NB4 (cell line): ENCODE results near the gene PCDHGA7.
"Not testable (repeated sequence)": the region's sequence is repeated elsewhere in the genome, so short reads cannot be mapped to it uniquely, and the experiment has no call there.

Experiments
- DNase-seq: peaks from one replicate; pipeline ENCODE4 v3.0.0; 2010; ENCODE audit warnings: low read depth
- H3K4me3 ChIP-seq: one replicate; pipeline ENCODE4 v1.5.1; 2011; ENCODE audit warnings: mild to moderate bottlenecking, low read depth, low read length, moderate library complexity
- MYC ChIP-seq: IDR thresholded peaks from 2 replicates; pipeline ENCODE4 v1.6.1; 2011; ENCODE audit warnings: low read depth, low read length
- POLR2A ChIP-seq: IDR thresholded peaks from 2 replicates; pipeline ENCODE4 v1.6.1; 2011; ENCODE audit warnings: mild to moderate bottlenecking; ENCODE audit not compliant: insufficient read length; ENCODE audit errors: extremely low read depth
- TF ChIP-seq, protein P1 (sequence below): IDR thresholded peaks from one replicate; pipeline ENCODE4 v1.5.1; 2012; ENCODE audit warnings: low read depth, low read length
- TF ChIP-seq, protein P2 (sequence below): IDR thresholded peaks from 2 replicates; pipeline ENCODE4 v1.6.1; 2011; ENCODE audit warnings: low read depth, low read length

PCDHGA7 gene

GRCh38 chr5:141430332-141431113 is 48.0 kb downstream of the PCDHGA7 start, which contains the start of gene PCDHGA12:
Gene PCDHGA12 (plus strand): TSS chr5:141430507. CDS start chr5:141430760, 253 bp downstream.
- peak within 1 kb of the TSS; percentile 42 for H3K4me3 ChIP-seq
- TF ChIP-seq, protein P1, sequence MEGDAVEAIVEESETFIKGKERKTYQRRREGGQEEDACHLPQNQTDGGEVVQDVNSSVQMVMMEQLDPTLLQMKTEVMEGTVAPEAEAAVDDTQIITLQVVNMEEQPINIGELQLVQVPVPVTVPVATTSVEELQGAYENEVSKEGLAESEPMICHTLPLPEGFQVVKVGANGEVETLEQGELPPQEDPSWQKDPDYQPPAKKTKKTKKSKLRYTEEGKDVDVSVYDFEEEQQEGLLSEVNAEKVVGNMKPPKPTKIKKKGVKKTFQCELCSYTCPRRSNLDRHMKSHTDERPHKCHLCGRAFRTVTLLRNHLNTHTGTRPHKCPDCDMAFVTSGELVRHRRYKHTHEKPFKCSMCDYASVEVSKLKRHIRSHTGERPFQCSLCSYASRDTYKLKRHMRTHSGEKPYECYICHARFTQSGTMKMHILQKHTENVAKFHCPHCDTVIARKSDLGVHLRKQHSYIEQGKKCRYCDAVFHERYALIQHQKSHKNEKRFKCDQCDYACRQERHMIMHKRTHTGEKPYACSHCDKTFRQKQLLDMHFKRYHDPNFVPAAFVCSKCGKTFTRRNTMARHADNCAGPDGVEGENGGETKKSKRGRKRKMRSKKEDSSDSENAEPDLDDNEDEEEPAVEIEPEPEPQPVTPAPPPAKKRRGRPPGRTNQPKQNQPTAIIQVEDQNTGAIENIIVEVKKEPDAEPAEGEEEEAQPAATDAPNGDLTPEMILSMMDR = peak; percentile 67
- TF ChIP-seq, protein P2, sequence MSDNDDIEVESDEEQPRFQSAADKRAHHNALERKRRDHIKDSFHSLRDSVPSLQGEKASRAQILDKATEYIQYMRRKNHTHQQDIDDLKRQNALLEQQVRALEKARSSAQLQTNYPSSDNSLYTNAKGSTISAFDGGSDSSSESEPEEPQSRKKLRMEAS = no peak
- peak; percentile 48; the same call in 1 of the 2 replicates for TF ChIP-seq MYC
- DNase-seq = peak; percentile 88

DNA sequence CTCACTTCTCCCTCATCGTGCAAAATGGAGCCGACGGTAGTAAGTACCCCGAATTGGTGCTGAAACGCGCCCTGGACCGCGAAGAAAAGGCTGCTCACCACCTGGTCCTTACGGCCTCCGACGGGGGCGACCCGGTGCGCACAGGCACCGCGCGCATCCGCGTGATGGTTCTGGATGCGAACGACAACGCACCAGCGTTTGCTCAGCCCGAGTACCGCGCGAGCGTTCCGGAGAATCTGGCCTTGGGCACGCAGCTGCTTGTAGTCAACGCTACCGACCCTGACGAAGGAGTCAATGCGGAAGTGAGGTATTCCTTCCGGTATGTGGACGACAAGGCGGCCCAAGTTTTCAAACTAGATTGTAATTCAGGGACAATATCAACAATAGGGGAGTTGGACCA is 48.7 kb downstream of the PCDHGA7 start:
- TF ChIP-seq, protein P2 = no peak
- no peak for TF ChIP-seq MYC
- TF ChIP-seq, protein P1 = no peak
- TF ChIP-seq POLR2A = no peak
- no peak for DNase-seq
- peak overlapping the region; percentile 42 for H3K4me3 ChIP-seq

GRCh38 chr5:141432308-141432707 is 49.8 kb downstream of the PCDHGA7 start:
- DNase-seq, H3K4me3 ChIP-seq: not testable (repeated sequence)

DNA sequence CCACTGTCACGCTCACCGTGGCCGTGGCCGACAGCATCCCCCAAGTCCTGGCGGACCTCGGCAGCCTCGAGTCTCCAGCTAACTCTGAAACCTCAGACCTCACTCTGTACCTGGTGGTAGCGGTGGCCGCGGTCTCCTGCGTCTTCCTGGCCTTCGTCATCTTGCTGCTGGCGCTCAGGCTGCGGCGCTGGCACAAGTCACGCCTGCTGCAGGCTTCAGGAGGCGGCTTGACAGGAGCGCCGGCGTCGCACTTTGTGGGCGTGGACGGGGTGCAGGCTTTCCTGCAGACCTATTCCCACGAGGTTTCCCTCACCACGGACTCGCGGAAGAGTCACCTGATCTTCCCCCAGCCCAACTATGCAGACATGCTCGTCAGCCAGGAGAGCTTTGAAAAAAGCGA is 50.2 kb downstream of the PCDHGA7 start:
- not testable (repeated sequence) for DNase-seq, H3K4me3 ChIP-seq

- H3K4me3 ChIP-seq = no peak overlapping the region
- TF ChIP-seq MYC (no peak), POLR2A (no peak)
- TF ChIP-seq, protein P1 = no peak
- TF ChIP-seq, protein P2 = no peak
- DNase-seq = no peak
These were observed 51.5 kb downstream of the PCDHGA7 start for GRCh38 chr5:141434006-141434405.
